ENCODE data around the gene KRTAP5-1.
A peak's percentile ranks its signal among the peaks of the same experiment; 100 is the strongest.
"Not testable (repeated sequence)": the region's sequence is repeated elsewhere in the genome, so short reads cannot be mapped to it uniquely, and the experiment has no call there.

Gene KRTAP5-1, protein sequence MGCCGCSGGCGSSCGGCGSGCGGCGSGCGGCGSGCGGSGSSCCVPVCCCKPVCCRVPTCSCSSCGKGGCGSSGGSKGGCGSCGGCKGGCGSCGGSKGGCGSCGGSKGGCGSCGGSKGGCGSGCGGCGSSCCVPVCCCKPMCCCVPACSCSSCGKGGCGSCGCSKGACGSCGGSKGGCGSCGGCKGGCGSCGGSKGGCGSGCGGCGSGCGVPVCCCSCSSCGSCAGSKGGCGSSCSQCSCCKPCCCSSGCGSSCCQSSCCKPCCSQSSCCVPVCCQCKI

GRCh38 chr11:1584661-1585370 lies at the start of gene KRTAP5-1:
Gene KRTAP5-1, minus strand, starts transcription at chr11:1585283. Its CDS starts 34 bp downstream, at chr11:1585249.
- DNase-seq (ENCODE audit: low spot score), result not testable (repeated sequence)

DNA sequence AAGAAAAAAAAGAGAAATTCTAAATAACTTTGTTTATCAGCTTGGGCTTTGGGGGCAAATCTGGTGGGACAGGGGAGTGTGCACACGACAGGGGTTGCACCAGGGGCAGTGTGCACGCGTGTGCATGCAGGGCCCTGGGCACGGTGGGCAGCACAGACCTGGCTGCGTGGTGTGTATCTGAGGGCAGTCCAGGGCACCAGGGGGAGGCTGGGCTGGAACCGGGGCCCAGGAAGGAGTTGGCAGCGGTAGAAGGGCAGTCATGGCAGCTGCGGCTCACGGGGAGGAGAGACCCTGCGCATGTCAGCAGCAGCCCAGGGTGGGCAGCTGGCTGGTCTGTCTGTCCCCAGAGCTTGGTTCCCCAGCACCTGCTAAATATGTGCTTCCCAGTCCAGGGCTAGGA lies 48.8 kb upstream of the KRTAP5-1 start:
- no peak for DNase-seq (ENCODE audit: low spot score)

DNA sequence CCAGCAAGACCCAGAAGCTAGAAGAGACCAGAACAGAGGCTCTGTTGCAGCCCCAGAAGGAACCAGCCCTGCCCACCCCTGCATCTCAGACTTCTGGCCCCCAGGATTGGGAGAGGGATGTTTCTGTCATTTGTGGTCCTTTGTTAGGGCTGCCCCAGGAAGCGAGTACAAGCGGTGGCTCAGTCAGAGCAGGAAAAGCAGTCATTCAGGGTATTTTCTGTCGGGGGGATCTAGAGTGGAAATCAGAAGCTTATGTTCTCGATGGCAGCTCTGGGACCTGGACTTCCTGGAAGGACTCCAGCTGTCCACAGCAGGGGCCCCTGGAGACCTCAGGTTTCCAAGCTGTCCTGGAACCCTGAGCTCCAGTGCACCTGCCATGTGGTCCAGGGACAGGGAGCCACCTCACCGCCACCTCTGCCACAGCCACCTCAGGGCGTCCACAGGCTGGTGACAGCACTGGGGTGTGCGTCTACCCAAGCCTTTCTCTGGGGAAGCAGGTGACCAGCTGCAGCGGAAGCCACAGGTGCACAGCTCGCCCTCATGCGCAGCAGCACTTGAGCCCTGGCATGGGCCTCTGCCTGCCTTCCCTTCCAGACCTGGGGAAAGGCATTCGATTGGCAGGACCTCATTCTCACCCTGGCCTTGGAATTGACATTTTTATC lies 47.1 kb upstream of the KRTAP5-1 start:
- DNase-seq (ENCODE audit: low spot score), result no peak

- no peak for DNase-seq (ENCODE audit: low spot score)
Observed at GRCh38 chr11:1631066-1631568, 46.0 kb upstream of the KRTAP5-1 start.

GRCh38 chr11:1630271-1630670 lies 45.2 kb upstream of the KRTAP5-1 start:
- no peak for DNase-seq (ENCODE audit: low spot score)

GRCh38 chr11:1629326-1630185 lies 44.5 kb upstream of the KRTAP5-1 start, which contains the start of gene KRTAP5-5:
Gene KRTAP5-5, plus strand, starts transcription at chr11:1629775. Its CDS starts 66 bp downstream, at chr11:1629841.
- DNase-seq (ENCODE audit: low spot score), result no peak

DNA sequence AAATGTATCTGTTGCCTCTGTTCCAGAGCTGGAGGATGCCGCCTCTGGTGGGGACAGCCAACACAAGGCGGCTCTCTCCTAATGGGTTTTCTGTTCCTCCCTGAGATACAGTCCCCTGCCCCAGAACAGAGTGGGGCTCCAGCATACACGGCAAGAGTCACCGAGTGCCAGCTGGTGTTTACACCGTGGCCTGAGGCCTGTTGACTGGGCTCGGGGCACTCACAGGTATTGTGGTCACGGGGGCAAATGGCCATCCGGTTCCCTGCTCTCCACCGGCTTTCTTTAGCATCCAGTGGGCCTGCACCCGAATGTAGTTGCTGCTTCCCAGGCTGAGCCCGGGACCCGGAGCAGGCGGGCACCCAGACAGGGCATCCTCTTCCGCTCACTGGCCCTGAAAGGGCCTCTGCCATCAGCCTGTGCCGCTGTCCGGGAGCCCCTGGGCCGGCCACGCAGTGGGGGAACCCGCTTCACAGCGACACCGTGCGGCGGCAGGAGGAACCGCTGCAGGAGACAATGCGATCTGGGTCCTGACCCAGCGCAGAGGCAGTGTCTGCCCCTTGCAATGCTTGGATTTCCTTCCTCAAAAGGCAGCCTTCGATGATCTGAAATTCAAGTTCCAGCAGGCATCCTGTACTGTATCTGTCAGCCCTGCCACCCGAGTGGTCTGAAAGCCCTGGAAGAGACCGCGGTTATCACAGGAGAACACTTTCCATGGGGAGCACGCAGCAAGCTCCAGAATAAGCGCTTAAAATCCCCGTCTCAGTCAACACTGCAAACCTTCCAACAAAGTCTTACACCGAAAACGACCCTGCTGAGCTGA lies 43.6 kb upstream of the KRTAP5-1 start:
- DNase-seq (ENCODE audit: low spot score), result peak; percentile 83

DNA sequence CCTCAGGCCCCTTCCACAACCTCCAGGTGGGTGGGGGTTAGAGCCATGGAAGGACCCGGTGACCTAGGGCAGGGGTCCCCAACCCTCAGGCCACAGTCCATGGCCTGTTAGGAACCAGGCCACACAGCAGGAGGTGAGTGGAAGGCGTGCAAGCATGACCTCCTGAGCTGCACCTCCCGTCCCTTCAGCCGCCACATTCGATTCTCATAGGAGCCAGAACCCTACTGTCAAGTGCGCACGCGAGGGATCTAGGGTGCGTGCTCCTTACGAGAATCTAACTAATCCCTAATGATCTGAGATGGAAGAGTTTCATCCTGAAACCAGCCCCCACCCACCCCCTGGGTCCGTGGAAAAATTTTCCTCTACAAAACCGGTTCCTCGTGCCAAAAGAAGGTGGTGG lies 40.5 kb upstream of the KRTAP5-1 start:
- DNase-seq (ENCODE audit: low spot score), result no peak

DNA sequence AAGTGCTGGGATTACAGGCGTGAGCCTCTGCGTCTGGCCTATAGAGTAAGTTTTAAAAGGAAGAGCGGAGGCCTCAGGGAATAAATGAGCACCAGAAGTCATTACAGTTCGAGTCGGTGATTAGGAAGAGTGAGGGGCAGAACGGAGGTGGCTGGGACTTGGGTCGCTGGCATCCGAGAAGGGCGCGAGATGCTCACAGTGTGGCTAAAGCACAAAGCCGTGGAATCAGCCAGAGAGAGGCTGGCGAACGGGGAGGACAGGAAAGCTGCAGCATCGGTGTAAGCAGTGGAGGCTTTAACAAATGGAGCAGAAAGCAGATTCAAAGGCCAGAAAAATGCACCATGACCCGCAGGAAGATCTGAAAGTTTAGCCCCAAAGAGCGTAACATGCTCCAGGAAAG lies 39.5 kb upstream of the KRTAP5-1 start:
- no peak for DNase-seq (ENCODE audit: low spot score)

- no peak for DNase-seq (ENCODE audit: low spot score)
Observed at GRCh38 chr11:1623716-1624115, 38.6 kb upstream of the KRTAP5-1 start.

GRCh38 chr11:1622086-1622485 lies 37.0 kb upstream of the KRTAP5-1 start, which contains the start of gene KRTAP5-4:
Gene KRTAP5-4, minus strand, starts transcription at chr11:1622138. Its CDS starts 45 bp downstream, at chr11:1622093.
- no peak for DNase-seq (ENCODE audit: low spot score)

- DNase-seq (ENCODE audit: low spot score), result peak; percentile 54
Observed at GRCh38 chr11:1619449-1619848, 34.4 kb upstream of the KRTAP5-1 start.

DNA sequence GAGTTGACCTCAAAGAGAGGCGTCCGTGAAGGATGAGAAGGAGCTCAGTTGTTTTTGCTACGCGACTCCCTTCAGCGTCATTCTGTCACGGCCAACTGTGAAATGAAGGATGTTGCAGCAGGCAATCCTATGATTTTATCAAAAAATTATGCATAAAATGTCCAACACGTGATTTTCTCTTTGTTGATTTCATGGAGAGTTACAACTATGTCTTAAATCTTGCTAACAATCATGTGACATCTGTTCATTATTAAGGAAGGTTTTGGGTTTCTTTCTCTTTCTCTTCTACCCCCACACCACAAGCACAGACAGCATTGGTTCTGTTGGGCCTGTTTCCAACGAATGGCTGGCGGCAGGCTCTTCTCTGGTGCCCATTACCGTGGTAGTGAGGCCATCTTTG lies 33.1 kb upstream of the KRTAP5-1 start:
- DNase-seq (ENCODE audit: low spot score), result no peak

- no peak for DNase-seq (ENCODE audit: low spot score)
Observed at GRCh38 chr11:1608363-1608762, 23.3 kb upstream of the KRTAP5-1 start, which contains the start of gene KRTAP5-3. Gene KRTAP5-3, minus strand, starts transcription at chr11:1608463. Its CDS starts 78 bp downstream, at chr11:1608385.

GRCh38 chr11:1607901-1608300 lies 22.8 kb upstream of the KRTAP5-1 start:
- not testable (repeated sequence) for DNase-seq (ENCODE audit: low spot score)

GRCh38 chr11:1607156-1607845 lies 22.2 kb upstream of the KRTAP5-1 start:
- DNase-seq (ENCODE audit: low spot score), result not testable (repeated sequence)

DNA sequence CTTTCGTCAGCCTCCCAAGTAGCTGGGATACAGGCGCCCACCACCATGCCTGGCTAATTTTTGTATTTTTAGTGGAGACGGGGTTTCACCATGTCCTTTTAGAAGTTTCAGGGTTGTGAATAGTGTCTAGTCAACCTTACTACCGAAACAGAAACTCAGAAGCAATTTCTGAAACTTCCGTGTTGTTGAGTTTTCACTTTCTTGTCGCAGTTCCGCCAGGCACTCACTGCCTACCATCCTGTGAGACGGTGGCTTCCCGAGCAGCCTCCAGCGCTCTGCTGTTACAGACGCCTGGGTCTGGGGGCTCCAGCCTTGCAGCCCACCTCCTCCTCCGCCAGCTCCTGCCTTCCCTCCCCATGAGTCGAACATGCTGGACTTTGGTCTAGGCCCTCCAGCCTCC lies 20.8 kb upstream of the KRTAP5-1 start:
- DNase-seq (ENCODE audit: low spot score), result not testable (repeated sequence)

DNA sequence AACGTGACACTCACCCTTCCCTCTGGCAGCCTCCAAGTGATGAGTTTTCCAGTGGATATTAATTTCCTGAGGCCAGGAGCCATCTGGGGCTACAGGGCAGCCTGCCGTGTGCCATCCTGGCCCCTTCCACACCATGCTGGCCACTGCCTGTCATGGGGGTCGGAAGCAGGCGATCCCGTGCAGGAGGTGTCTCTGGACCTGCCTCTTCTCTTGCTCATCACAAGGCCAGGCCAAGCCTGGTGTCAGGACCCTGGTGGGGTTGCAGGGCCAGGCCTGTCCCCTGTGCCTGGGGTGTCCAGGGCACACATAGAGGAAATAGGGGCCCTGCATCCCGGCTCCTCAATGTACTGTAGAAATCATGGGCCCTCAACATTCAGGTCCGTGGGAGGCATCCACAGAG lies 19.6 kb upstream of the KRTAP5-1 start:
- no peak for DNase-seq (ENCODE audit: low spot score)

GRCh38 chr11:1604181-1604580 lies 19.1 kb upstream of the KRTAP5-1 start:
- DNase-seq (ENCODE audit: low spot score), result no peak

- DNase-seq (ENCODE audit: low spot score), result no peak
Observed at GRCh38 chr11:1603629-1604028, 18.5 kb upstream of the KRTAP5-1 start.

Measured in hepatic stellate cell (primary cell).